Activated naive CD8-positive, alpha-beta T cell treated with anti-CD3 and anti-CD28 coated beads, Interleukin-2, amount 10 ng/mL, durations not matched to agents 7 days and 5 days (primary cell): Measurements from ENCODE around the gene EPHB6. TPM values are rescaled to one million over a fixed set of nuclear protein-coding genes. Genes with fewer than 3 reads are reported as not detected.

Experiments used
- ATAC-seq: fragments of 150-1000 bp; cut with Tn5 transposase; one replicate; pipeline ENCODE4 v1.10.0; 2021; ENCODE audit warnings: low read depth, moderate library complexity
- POLR2A ChIA-PET: fragments of 350-600 bp; sonication (Branson Sonifier 250); formaldehyde crosslinking; loops from one replicate; lab custom pipeline; 2021; ENCODE audit warnings: antibody characterized with exemption; lab: Charles Lee
- DNase-seq: peaks from one replicate; pipeline ENCODE4 v3.0.0; 2021
- H3K27ac Mint-ChIP-seq: one replicate; pipeline ENCODE4 v1.8.0; 2022; ENCODE audit warnings: mild to moderate bottlenecking, mixed read lengths
- H3K27me3 Mint-ChIP-seq: one replicate; pipeline ENCODE4 v1.8.0; 2022; ENCODE audit warnings: mild to moderate bottlenecking, moderate library complexity, mixed read lengths
- H3K36me3 Mint-ChIP-seq: one replicate; pipeline ENCODE4 v1.8.0; 2021; ENCODE audit warnings: mild to moderate bottlenecking, mixed read lengths
- H3K4me1 Mint-ChIP-seq: one replicate; pipeline ENCODE4 v1.8.0; 2021; ENCODE audit warnings: mixed read lengths
- H3K4me3 Mint-ChIP-seq: one replicate; pipeline ENCODE4 v1.8.0; 2022; ENCODE audit warnings: mild to moderate bottlenecking, moderate library complexity, mixed read lengths
- H3K9me3 Mint-ChIP-seq: one replicate; pipeline ENCODE4 v1.8.0; 2021; ENCODE audit warnings: mixed read lengths
- total RNA-seq, 2 experiments: library from RNA; stranded (reverse); gene quantifications; one replicate each; pipeline ENCODE4 v1.2.3, GENCODE V29; 2021

The EPHB6 gene
- total RNA-seq, 2 experiments from 2014 or later = 20.1 to 25.2 TPM

- H3K9me3 Mint-ChIP-seq = no peaks in the 10 kb centered on the region
- ATAC-seq = no peak
- POLR2A ChIA-PET = no interaction called here
These were observed 7.5 kb upstream of the EPHB6 start for GRCh38 chr7:142847353-142847752.

GRCh38 chr7:142851269-142851668, 3.6 kb upstream of the EPHB6 start:
- Mint-ChIP-seq H3K4me3 (no peak overlapping the region), H3K9me3 (no peaks in the 10 kb centered on the region), H3K4me1 (peaks cover 11% of the 10 kb centered on the region), H3K36me3 (no peaks in the 10 kb centered on the region), H3K27ac (no peak overlapping the region), H3K27me3 (peaks cover 30% of the 10 kb centered on the region)
- ATAC-seq (no peak), DNase-seq (no peak)
- POLR2A ChIA-PET = no interaction called here

More at GRCh38 chr7:142847353-142847752, 7.5 kb upstream of the EPHB6 start:
- H3K27me3 Mint-ChIP-seq = peaks cover 35% of the 10 kb centered on the region
- H3K4me3 Mint-ChIP-seq = no peak overlapping the region
- H3K27ac Mint-ChIP-seq = no peak overlapping the region
- peaks cover 4% of the 10 kb centered on the region for H3K4me1 Mint-ChIP-seq
- no peaks in the 10 kb centered on the region for H3K36me3 Mint-ChIP-seq
- DNase-seq = no peak

- H3K27me3 Mint-ChIP-seq = peaks cover 32% of the 10 kb centered on the region
- no peaks in the 10 kb centered on the region for H3K9me3 Mint-ChIP-seq
- DNase-seq (no peak), ATAC-seq (no peak)
- H3K27ac Mint-ChIP-seq = no peak overlapping the region
- peaks cover 11% of the 10 kb centered on the region for H3K4me1 Mint-ChIP-seq
- H3K36me3 Mint-ChIP-seq = no peaks in the 10 kb centered on the region
- POLR2A ChIA-PET = no interaction called here
- no peak overlapping the region for H3K4me3 Mint-ChIP-seq
These were observed 3.0 kb upstream of the EPHB6 start for GRCh38 chr7:142851919-142852318.

GRCh38 chr7:142853739-142854371, 1.0 kb upstream of the EPHB6 start:
- H3K27me3 Mint-ChIP-seq = peaks cover 23% of the 10 kb centered on the region
- DNase-seq (peak; percentile 78), ATAC-seq (peak; percentile 84)
- H3K36me3 Mint-ChIP-seq = no peaks in the 10 kb centered on the region
- POLR2A ChIA-PET = interaction anchor here (0.9 kb wide), 1 partner anchor 12 kb away, joined by 3 read pairs; no protein-coding TSS in a partner anchor
- peak overlapping the region; percentile 72 for H3K27ac Mint-ChIP-seq
- H3K4me3 Mint-ChIP-seq = peak overlapping the region; percentile 93
- peaks cover 11% of the 10 kb centered on the region for H3K4me1 Mint-ChIP-seq
- H3K9me3 Mint-ChIP-seq = no peaks in the 10 kb centered on the region

- peaks cover 17% of the 10 kb centered on the region for H3K27me3 Mint-ChIP-seq
- H3K36me3 Mint-ChIP-seq = no peaks in the 10 kb centered on the region
- no peaks in the 10 kb centered on the region for H3K9me3 Mint-ChIP-seq
- H3K27ac Mint-ChIP-seq = no peak overlapping the region
- POLR2A ChIA-PET = interaction anchor here (1.1 to 1.6 kb wide), 2 partner anchors 9 to 218 kb away, joined by 3 to 10 read pairs; no protein-coding TSS in a partner anchor
- peak overlapping the region; percentile 69 for H3K4me3 Mint-ChIP-seq
- H3K4me1 Mint-ChIP-seq = peaks cover 11% of the 10 kb centered on the region
- no peak for DNase-seq
- ATAC-seq = no peak
These were observed 353 bp downstream of the EPHB6 start for GRCh38 chr7:142855114-142855743.

- POLR2A ChIA-PET = interaction anchor here (1.1 to 1.6 kb wide), 2 partner anchors 9 to 219 kb away, joined by 3 to 10 read pairs; no protein-coding TSS in a partner anchor
- H3K4me1 Mint-ChIP-seq = peaks cover 10% of the 10 kb centered on the region
- no peaks in the 10 kb centered on the region for H3K36me3 Mint-ChIP-seq
- peak overlapping the region; percentile 69 for H3K4me3 Mint-ChIP-seq
- H3K27me3 Mint-ChIP-seq = peaks cover 15% of the 10 kb centered on the region
- no peak overlapping the region for H3K27ac Mint-ChIP-seq
- no peak for DNase-seq
- no peak for ATAC-seq
- H3K9me3 Mint-ChIP-seq = no peaks in the 10 kb centered on the region
These were observed 1.1 kb downstream of the EPHB6 start for GRCh38 chr7:142855756-142856564.

- Mint-ChIP-seq H3K4me1 (peaks cover 8% of the 10 kb centered on the region), H3K27ac (no peak overlapping the region)
These were observed 1.8 kb downstream of the EPHB6 start for GRCh38 chr7:142856565-142857245.

GRCh38 chr7:142857625-142858024, 2.7 kb downstream of the EPHB6 start:
- Mint-ChIP-seq H3K4me1 (peaks cover 8% of the 10 kb centered on the region), H3K27me3 (peaks cover 9% of the 10 kb centered on the region), H3K4me3 (no peak overlapping the region), H3K9me3 (no peaks in the 10 kb centered on the region), H3K27ac (no peak overlapping the region), H3K36me3 (no peaks in the 10 kb centered on the region)
- POLR2A ChIA-PET = no interaction called here
- DNase-seq = no peak
- no peak for ATAC-seq

More at GRCh38 chr7:142856565-142857245, 1.8 kb downstream of the EPHB6 start:
- Mint-ChIP-seq H3K4me3 (peak overlapping the region; percentile 34), H3K27me3 (peaks cover 9% of the 10 kb centered on the region), H3K9me3 (no peaks in the 10 kb centered on the region), H3K36me3 (no peaks in the 10 kb centered on the region)
- POLR2A ChIA-PET = no interaction called here
- no peak for ATAC-seq
- DNase-seq = no peak

- ATAC-seq = no peak
- H3K9me3 Mint-ChIP-seq = no peaks in the 10 kb centered on the region
- DNase-seq = no peak
- no peaks in the 10 kb centered on the region for H3K36me3 Mint-ChIP-seq
- H3K27ac Mint-ChIP-seq = no peak overlapping the region
- H3K4me3 Mint-ChIP-seq = no peak overlapping the region
- POLR2A ChIA-PET = interaction anchor here (0.9 kb wide), 1 partner anchor 223 kb away, joined by 3 read pairs; no protein-coding TSS in a partner anchor
- peaks cover 3% of the 10 kb centered on the region for H3K4me1 Mint-ChIP-seq
- H3K27me3 Mint-ChIP-seq = peaks cover 9% of the 10 kb centered on the region
These were observed 4.5 kb downstream of the EPHB6 start for GRCh38 chr7:142859411-142859810.

- no peak overlapping the region for H3K4me3 Mint-ChIP-seq
- no peaks in the 10 kb centered on the region for H3K36me3 Mint-ChIP-seq
- DNase-seq = no peak
- ATAC-seq = no peak
- no peaks in the 10 kb centered on the region for H3K9me3 Mint-ChIP-seq
- POLR2A ChIA-PET = interaction anchor here (0.9 kb wide), 1 partner anchor 223 kb away, joined by 3 read pairs; no protein-coding TSS in a partner anchor
- peaks cover 2% of the 10 kb centered on the region for H3K4me1 Mint-ChIP-seq
- H3K27ac Mint-ChIP-seq = no peak overlapping the region
- peaks cover 9% of the 10 kb centered on the region for H3K27me3 Mint-ChIP-seq
These were observed 5.0 kb downstream of the EPHB6 start for GRCh38 chr7:142859829-142860228.

- peaks cover 2% of the 10 kb centered on the region for H3K4me1 Mint-ChIP-seq
- no peaks in the 10 kb centered on the region for H3K36me3 Mint-ChIP-seq
- ATAC-seq (no peak), DNase-seq (no peak)
- H3K27me3 Mint-ChIP-seq = peaks cover 6% of the 10 kb centered on the region
- H3K27ac Mint-ChIP-seq = no peak overlapping the region
- POLR2A ChIA-PET = no interaction called here
- H3K9me3 Mint-ChIP-seq = no peaks in the 10 kb centered on the region
- no peak overlapping the region for H3K4me3 Mint-ChIP-seq
These were observed 6.1 kb downstream of the EPHB6 start for GRCh38 chr7:142860968-142861367.

- H3K27ac Mint-ChIP-seq = no peak overlapping the region
- POLR2A ChIA-PET = no interaction called here
These were observed 7.5 kb downstream of the EPHB6 start for GRCh38 chr7:142862351-142862750.

More at GRCh38 chr7:142862351-142862750, 7.5 kb downstream of the EPHB6 start:
- Mint-ChIP-seq H3K4me1 (peaks cover 2% of the 10 kb centered on the region), H3K9me3 (no peaks in the 10 kb centered on the region), H3K36me3 (no peaks in the 10 kb centered on the region), H3K27me3 (no peaks in the 10 kb centered on the region), H3K4me3 (no peak overlapping the region)
- ATAC-seq (no peak), DNase-seq (no peak)
